ENCODE results near the gene KMT2E. TPM values are rescaled to one million over a fixed set of nuclear protein-coding genes. Genes with fewer than 3 reads are reported as not detected.
"Not testable (repeated sequence)": the region's sequence is repeated elsewhere in the genome, so short reads cannot be mapped to it uniquely, and the experiment has no call there.

Gene KMT2E
- total and polyA plus RNA-seq, 2 experiments from 2014 or later, result 78.4 to 131 TPM

- Histone ChIP-seq H3K4me3 (no peak overlapping the region), H3K36me3 (peaks cover 3% of the 10 kb centered on the region), H3K9me3 (ENCODE audit: low read depth) (no peaks in the 10 kb centered on the region), H3K27me3 (no peaks in the 10 kb centered on the region), H3K27ac (peak overlapping the region; percentile 41), H3K4me1 (ENCODE audit: low read depth) (peaks cover 27% of the 10 kb centered on the region)
- DNase-seq (ENCODE audit: low read depth in 1 of 2, low spot score in 1 of 2), result no peak
- no peak for TF ChIP-seq CTCF (IDR thresholded peaks at IDR 0.05; ENCODE audit: low read depth, low read length)
These were observed 13.1 kb upstream of the KMT2E start for GRCh38 chr7:105000927-105001336.

DNA sequence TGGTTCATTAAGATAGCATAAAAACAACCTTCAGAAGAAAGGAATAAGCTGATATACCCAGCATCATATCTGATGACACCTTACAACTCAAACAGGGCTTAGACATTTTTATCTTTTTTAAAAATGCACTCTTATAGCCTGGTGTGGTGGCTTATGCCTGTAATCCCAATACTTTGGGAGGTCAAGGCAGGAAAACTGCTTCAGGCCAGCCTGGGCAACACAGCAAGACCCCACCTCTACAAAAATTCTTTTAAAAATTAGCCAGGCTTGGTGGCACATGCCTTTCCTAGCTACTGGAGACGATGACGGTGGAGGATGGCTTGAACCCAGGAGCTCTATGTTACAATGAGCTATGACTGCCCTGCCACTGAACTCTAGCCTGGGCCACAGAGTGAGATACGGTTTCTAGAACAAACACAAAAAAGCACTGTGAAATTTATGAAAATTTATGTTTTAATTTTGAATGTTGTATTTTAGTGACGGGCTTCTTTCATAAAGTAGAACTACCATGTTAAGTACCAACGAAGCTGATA is 12.3 kb upstream of the KMT2E start:
- Histone ChIP-seq H3K27ac (peak overlapping the region; percentile 35), H3K27me3 (no peaks in the 10 kb centered on the region), H3K4me1 (ENCODE audit: low read depth) (peaks cover 27% of the 10 kb centered on the region), H3K36me3 (peaks cover 3% of the 10 kb centered on the region), H3K4me3 (no peak overlapping the region), H3K9me3 (ENCODE audit: low read depth) (no peaks in the 10 kb centered on the region)
- no peak for DNase-seq (ENCODE audit: low read depth in 1 of 2, low spot score in 1 of 2)
- no peak for TF ChIP-seq CTCF (IDR thresholded peaks at IDR 0.05; ENCODE audit: low read depth, low read length)

GRCh38 chr7:105003275-105003674 is 10.7 kb upstream of the KMT2E start:
- Histone ChIP-seq H3K4me1 (ENCODE audit: low read depth) (peaks cover 23% of the 10 kb centered on the region), H3K27ac (peak overlapping the region; percentile 77), H3K27me3 (no peaks in the 10 kb centered on the region), H3K36me3 (peaks cover 6% of the 10 kb centered on the region), H3K9me3 (ENCODE audit: low read depth) (no peaks in the 10 kb centered on the region), H3K4me3 (no peak overlapping the region)
- DNase-seq (ENCODE audit: low read depth in 1 of 2, low spot score in 1 of 2), result peak in 1 of 2 donors; percentile 70
- TF ChIP-seq CTCF (IDR thresholded peaks at IDR 0.05; ENCODE audit: low read depth, low read length), result no peak

DNA sequence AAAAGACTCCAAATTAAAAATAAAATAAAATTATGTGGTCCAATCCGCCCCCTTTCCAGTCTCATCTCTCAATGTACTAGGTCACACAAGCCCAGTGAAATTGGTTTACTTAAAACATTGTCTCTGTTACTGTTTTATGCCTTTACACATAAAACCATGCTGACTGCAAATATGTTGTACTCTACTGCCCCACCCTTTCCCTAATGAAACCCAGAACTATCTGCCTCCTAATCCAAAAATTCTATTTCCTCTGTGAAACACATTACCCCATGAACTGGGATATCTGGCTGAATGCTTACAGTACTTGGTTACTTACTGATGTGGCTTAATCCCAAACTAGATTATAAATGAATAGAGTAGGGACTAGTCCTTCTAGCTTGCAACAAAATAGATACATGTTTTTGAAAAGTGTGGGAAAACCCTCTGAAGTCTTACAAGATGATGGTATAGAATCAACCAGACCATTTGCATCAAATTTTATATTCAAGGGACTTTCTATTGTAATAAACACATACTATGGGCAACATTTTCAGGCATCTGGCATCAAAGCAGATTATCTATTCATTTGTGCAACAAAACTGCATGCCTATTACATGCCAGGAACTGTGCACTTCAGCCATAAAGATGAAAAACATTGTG is 10.0 kb upstream of the KMT2E start:
- Histone ChIP-seq H3K36me3 (peaks cover 6% of the 10 kb centered on the region), H3K4me3 (no peak overlapping the region), H3K9me3 (ENCODE audit: low read depth) (no peaks in the 10 kb centered on the region), H3K27ac (peak overlapping the region; percentile 77), H3K4me1 (ENCODE audit: low read depth) (peaks cover 23% of the 10 kb centered on the region), H3K27me3 (no peaks in the 10 kb centered on the region)
- TF ChIP-seq CTCF (IDR thresholded peaks at IDR 0.05; ENCODE audit: low read depth, low read length), result no peak
- DNase-seq (ENCODE audit: low read depth in 1 of 2, low spot score in 1 of 2), result no peak

- peaks cover 28% of the 10 kb centered on the region for H3K4me1 ChIP-seq (ENCODE audit: low read depth)
- not testable (repeated sequence) for H3K27me3 ChIP-seq; DNase-seq (ENCODE audit: low read depth in 1 of 2, low spot score in 1 of 2); H3K4me3 ChIP-seq; H3K9me3 ChIP-seq (ENCODE audit: low read depth); H3K36me3 ChIP-seq
- H3K27ac ChIP-seq, result peak overlapping the region; percentile 77
These were observed 9.0 kb upstream of the KMT2E start for GRCh38 chr7:105005006-105005405.

- not testable (repeated sequence) for H3K27me3 ChIP-seq; DNase-seq (ENCODE audit: low read depth in 1 of 2, low spot score in 1 of 2)
- H3K4me1 ChIP-seq (ENCODE audit: low read depth), result peaks cover 33% of the 10 kb centered on the region
These were observed 8.5 kb upstream of the KMT2E start for GRCh38 chr7:105005486-105005885.

More at GRCh38 chr7:105005486-105005885, 8.5 kb upstream of the KMT2E start:
- not testable (repeated sequence) for H3K4me3 ChIP-seq; H3K36me3 ChIP-seq; H3K9me3 ChIP-seq (ENCODE audit: low read depth)
- peak overlapping the region; percentile 77 for H3K27ac ChIP-seq
